ENCODE data around the gene NPAS3. TPM values are rescaled to one million over a fixed set of nuclear protein-coding genes. Genes with fewer than 3 reads are reported as not detected.

NPAS3 gene
- total RNA-seq, 1 experiment from 2014 or later, result not detected

- no peaks in the 10 kb centered on the region for H3K27me3 ChIP-seq (ENCODE audit: insufficient read depth, low read length)
- POLR2A ChIA-PET, result interaction anchor here (0.6 kb wide), 1 partner anchor 87 kb away, joined by 4 read pairs; no protein-coding TSS in a partner anchor
- RAD21 ChIA-PET (ENCODE audit: low non-redundant PET in 1 of 2, low total read pairs in 2 of 2, uncharacterized antibody in 2 of 2, unreplicated experiment in 2 of 2), result interaction anchor here in 1 of 2 experiments (3.1 kb wide), 1 partner anchor 250 kb away, joined by 32 read pairs; no protein-coding TSS in a partner anchor
- no peaks in the 10 kb centered on the region for H3K9me3 ChIP-seq (ENCODE audit: control insufficient read depth in 1 of 2, insufficient read depth in 1 of 2, low read depth in 1 of 2, low read length in 2 of 2)
- H3K9me2 ChIP-seq (ENCODE audit: insufficient read depth), result no peaks in the 10 kb centered on the region
- DNase-seq (ENCODE audit: low read depth, low spot score) (no peak), ATAC-seq (no peak)
- H3K27ac ChIP-seq (ENCODE audit: low read depth, low read length), result no peak overlapping the region
- H2AFZ ChIP-seq (ENCODE audit: low read depth, low read length, poor library complexity, severe bottlenecking), result no peak overlapping the region
- H3K4me2 ChIP-seq (ENCODE audit: low read length), result no peak overlapping the region
- H3K79me2 ChIP-seq (ENCODE audit: insufficient read depth, low read length), result no peaks in the 10 kb centered on the region
- no peak for TF ChIP-seq SP1 (IDR thresholded peaks at IDR 0.05; ENCODE audit: low read depth)
- TF ChIP-seq, protein P1, sequence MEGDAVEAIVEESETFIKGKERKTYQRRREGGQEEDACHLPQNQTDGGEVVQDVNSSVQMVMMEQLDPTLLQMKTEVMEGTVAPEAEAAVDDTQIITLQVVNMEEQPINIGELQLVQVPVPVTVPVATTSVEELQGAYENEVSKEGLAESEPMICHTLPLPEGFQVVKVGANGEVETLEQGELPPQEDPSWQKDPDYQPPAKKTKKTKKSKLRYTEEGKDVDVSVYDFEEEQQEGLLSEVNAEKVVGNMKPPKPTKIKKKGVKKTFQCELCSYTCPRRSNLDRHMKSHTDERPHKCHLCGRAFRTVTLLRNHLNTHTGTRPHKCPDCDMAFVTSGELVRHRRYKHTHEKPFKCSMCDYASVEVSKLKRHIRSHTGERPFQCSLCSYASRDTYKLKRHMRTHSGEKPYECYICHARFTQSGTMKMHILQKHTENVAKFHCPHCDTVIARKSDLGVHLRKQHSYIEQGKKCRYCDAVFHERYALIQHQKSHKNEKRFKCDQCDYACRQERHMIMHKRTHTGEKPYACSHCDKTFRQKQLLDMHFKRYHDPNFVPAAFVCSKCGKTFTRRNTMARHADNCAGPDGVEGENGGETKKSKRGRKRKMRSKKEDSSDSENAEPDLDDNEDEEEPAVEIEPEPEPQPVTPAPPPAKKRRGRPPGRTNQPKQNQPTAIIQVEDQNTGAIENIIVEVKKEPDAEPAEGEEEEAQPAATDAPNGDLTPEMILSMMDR (IDR thresholded peaks at IDR 0.05 in 2 of 3, conservative IDR thresholded peaks at IDR 0.05 in 1 of 3; ENCODE audit: borderline replicate concordance in 1 of 3, insufficient read depth in 1 of 3, low read depth in 2 of 3, low read length in 2 of 3), result no peak
- no peak for TF ChIP-seq SIN3A (IDR thresholded peaks at IDR 0.05; ENCODE audit: low read depth)
- TF ChIP-seq, protein P2, sequence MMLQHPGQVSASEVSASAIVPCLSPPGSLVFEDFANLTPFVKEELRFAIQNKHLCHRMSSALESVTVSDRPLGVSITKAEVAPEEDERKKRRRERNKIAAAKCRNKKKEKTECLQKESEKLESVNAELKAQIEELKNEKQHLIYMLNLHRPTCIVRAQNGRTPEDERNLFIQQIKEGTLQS (IDR thresholded peaks at IDR 0.05), result no peak
- TF ChIP-seq, protein P3, sequence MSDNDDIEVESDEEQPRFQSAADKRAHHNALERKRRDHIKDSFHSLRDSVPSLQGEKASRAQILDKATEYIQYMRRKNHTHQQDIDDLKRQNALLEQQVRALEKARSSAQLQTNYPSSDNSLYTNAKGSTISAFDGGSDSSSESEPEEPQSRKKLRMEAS (IDR thresholded peaks at IDR 0.05), result no peak
- no peak for TF ChIP-seq JUND (IDR thresholded peaks at IDR 0.05)
- intact Hi-C loops (cut with micrococcal nuclease), result loop anchor here (5.0 to 10.0 kb wide), 2 partner anchors 647 to 1271 kb away; no protein-coding TSS in a partner anchor
- H3K9ac ChIP-seq (ENCODE audit: low read length), result no peak overlapping the region
- H3K36me3 ChIP-seq (ENCODE audit: control insufficient read depth in 1 of 2, insufficient read depth in 2 of 2, low read length in 2 of 2), result no peaks in the 10 kb centered on the region
- BruUV-seq (replicated peaks), result no TSS peak
- CTCF ChIA-PET, result interaction anchor here (1.0 to 3.4 kb wide), 13 partner anchors 10 to 475 kb away, joined by 3 to 160 read pairs (median 3); no protein-coding TSS in a partner anchor
- H4K20me1 ChIP-seq (ENCODE audit: insufficient read depth), result no peaks in the 10 kb centered on the region
- no peak overlapping the region for H3K4me3 ChIP-seq (replicated peaks in 1 of 2; ENCODE audit: low read depth in 1 of 2, low read length in 2 of 2)
- H3K4me1 ChIP-seq (ENCODE audit: control insufficient read depth in 1 of 2, insufficient read depth in 2 of 2, low read length in 2 of 2), result peaks cover 0 to 4% of the 10 kb centered on the region in 2 experiments; a peak in 2 of 4 replicates
Measured at GRCh38 chr14:33848009-33848408, 909.3 kb downstream of the NPAS3 start.
